GM12892 (cell line): ENCODE results near the gene CPSF4.

Source experiments
- DNase-seq: peaks from one replicate; pipeline ENCODE4 v3.0.0; 2011; ENCODE audit not compliant: insufficient read length
- FAIRE-seq: peaks from 2 replicates; lab custom pipeline; 2011; peaks lifted over from hg19 to GRCh38; lab: Jason Lieb, UNC
- POLR2A ChIP-seq: IDR thresholded peaks from 2 replicates; pipeline ENCODE4 v1.6.1; 2011; ENCODE audit warnings: low read depth, low read length, control low read depth
- POLR2AphosphoS5 ChIP-seq: IDR thresholded peaks from 2 replicates; pipeline ENCODE4 v1.6.1; 2011; ENCODE audit warnings: low read depth, low read length, control low read depth
- TAF1 ChIP-seq: IDR thresholded peaks from 2 replicates; pipeline ENCODE4 v1.6.1; 2011; ENCODE audit warnings: low read depth, mild to moderate bottlenecking, control low read depth, low read length, borderline replicate concordance

The CPSF4 gene

DNA sequence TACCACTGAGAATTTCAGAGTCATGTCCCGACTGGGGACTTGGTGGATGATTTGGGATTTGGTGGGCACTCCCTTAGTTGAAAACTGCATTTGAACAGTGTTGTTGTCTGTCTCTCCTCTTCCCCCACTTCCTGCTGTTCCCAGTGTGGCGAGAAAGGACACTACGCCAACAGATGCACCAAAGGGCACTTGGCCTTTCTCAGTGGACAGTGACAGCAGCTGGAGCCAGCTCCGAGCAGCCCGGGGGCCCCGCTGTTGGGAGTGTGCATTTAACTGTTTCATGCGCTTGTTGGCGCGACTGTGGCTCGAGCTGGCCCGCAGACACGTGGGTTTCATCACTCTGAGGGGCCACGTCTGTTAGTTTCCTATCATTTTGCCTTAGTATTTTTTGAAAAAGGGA lies 17.5 kb downstream of the CPSF4 start:
- DNase-seq (no peak), FAIRE-seq (no peak)
- TF ChIP-seq POLR2A (no peak), TAF1 (no peak), POLR2AphosphoS5 (no peak)

DNA sequence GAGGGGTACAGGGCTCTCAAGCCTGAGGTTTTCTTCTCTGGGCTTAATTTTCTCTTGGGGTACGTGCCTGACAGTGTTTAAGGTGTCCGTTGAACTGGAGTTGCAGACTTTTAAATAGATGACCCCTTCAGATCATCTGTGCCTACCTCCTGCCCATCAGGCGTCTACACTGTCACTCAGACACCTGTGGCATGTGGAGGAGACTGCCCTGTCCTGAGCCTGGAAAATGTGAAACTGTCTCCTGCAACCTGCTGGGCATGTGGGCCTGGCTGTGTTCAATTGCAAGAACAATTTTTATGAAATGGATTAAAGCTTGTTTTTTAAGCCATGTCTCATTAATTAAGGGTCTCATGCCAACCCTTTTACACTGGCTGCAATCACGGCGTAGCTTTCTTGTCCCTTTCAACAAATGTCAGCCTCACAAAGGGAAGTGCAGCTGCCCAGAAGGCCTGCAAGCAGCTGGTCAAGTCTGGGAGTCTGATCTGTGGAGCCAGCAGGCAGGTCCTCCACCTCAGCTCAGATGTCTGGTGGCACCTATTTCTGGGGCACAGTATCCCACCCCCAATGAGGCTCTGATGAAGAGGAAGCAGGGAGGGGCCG lies 18.4 kb downstream of the CPSF4 start:
- DNase-seq (no peak), FAIRE-seq (no peak)
- TF ChIP-seq TAF1 = no peak
- no peak for TF ChIP-seq POLR2A
- TF ChIP-seq POLR2AphosphoS5 = no peak

DNA sequence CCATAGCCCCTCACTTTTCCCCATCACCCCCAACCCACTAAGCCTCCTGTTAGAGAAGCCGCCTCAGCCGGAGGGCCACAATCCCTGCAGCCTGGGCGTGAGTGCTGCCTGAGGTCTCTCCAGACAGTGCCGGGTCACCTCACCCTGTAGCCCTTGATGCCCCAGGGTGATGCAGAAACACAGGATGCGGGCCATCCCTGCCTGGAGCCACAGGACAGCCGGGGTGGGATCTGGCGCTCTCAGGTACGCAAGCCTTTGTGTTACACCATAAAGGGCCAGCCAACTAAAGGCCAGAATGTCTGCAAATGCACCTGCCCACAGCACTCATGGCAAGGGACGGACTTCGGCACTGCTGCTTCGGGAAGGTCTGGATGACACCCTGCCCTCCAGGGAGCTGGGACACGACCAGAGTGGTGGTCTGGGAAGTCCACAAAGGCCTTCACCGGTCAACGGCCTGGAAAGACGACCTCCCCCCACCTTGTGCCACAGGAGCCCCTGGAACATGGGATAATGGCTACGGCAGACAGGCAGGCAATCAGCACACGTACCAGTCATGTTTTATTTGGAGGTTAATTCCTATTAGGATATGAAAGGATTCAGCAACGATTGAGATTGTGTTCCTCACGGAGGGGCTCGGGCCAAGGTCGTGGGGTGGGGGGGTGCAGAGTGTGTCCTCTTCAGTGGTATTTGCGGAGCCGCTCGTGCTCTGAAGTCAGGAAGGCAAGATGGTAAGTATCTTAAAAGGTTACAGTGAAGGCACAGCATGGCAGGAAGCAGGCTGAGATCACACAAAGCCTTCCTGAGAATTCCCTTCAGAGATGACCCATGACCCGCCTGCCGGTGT lies 19.1 kb downstream of the CPSF4 start:
- TF ChIP-seq TAF1 = no peak
- no peak; the same call in none of the 2 replicates for TF ChIP-seq POLR2AphosphoS5
- TF ChIP-seq POLR2A = peak; percentile 39; the same call in 1 of the 2 replicates
- FAIRE-seq = no peak

DNA sequence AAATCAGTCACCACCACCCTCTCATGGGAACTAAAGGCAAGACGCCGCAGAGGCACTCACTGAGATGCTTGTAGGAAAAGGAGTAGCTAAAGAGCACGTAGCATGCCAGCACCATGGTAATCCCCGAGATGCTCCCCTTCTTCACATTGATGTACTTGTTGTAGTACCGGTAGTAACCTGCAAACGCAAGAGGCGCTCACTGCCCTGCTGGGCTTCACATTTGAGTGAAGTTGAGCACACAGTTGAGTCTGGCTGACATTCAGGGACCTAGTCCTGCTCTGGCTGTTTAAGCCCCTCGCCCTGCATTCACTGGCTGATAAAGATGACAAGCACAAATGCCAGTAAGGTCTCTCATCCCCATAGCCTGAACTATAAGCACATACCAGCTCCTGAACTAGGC lies 20.3 kb downstream of the CPSF4 start:
- no peak for TF ChIP-seq POLR2A
- FAIRE-seq = peak; percentile 70
- DNase-seq = no peak

More for the DNA sequence above, 19.1 kb downstream of the CPSF4 start:
- no peak for DNase-seq

DNA sequence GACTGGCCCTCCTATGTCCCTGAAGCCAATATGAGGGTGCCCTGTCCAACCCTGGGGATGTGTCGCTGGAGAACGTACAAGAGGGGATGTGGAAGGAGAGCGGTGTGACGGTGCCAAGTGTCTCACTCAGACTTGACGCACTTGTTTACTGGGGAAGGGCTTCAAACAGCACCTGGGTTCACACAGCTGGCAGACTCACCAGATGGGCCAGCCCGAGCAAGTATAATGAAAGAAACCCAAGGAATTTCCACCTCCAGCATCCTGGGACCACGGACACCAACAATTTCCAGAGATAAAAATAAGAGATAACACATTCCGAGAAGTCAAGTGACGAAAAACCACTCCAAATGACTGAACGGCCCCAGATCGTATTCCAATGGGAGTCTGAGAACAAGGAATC lies 21.9 kb downstream of the CPSF4 start:
- TF ChIP-seq TAF1 (no peak), POLR2AphosphoS5 (no peak)
- FAIRE-seq (no peak), DNase-seq (no peak)

DNA sequence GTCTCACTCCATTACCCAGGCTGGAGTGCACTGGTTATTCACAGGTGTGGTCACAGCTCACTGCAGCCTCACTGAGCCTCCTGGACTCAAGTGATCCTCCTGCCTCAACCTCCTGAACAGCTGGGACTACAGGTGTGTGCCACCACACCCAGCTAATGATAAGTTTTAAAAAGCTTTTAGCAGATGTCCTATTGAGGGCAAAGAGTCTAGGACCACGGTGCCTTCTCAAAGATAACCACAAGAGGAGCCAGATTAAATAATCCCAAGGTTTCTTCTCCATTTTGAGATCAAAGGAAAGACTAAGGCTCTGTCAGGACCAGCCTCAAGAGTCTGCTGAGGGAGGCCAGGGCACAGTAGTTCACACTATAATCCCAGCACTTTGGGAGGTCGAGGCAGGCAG lies 22.5 kb downstream of the CPSF4 start:
- FAIRE-seq (no peak), DNase-seq (no peak)
- TF ChIP-seq TAF1 = no peak
- no peak for TF ChIP-seq POLR2A
- no peak for TF ChIP-seq POLR2AphosphoS5

DNA sequence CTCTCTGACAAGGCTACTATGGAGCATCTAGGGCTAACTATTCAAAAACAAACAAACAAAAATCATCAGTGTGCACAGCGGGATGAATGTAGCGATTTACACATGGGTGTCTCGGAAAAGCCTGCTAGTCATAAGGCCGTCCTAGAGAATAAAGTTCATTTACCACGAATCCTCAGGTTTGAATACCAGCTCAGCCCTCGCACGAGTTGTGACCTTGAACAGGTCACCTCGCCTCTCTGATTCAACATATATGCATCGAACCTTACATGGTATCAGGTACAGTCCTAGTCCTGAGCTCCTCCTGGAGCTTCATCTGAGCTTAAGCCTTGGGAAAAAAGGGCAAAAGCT lies 26.7 kb downstream of the CPSF4 start:
- DNase-seq = no peak
- FAIRE-seq = no peak
- TF ChIP-seq POLR2AphosphoS5 = no peak
- no peak for TF ChIP-seq TAF1
- no peak for TF ChIP-seq POLR2A

DNA sequence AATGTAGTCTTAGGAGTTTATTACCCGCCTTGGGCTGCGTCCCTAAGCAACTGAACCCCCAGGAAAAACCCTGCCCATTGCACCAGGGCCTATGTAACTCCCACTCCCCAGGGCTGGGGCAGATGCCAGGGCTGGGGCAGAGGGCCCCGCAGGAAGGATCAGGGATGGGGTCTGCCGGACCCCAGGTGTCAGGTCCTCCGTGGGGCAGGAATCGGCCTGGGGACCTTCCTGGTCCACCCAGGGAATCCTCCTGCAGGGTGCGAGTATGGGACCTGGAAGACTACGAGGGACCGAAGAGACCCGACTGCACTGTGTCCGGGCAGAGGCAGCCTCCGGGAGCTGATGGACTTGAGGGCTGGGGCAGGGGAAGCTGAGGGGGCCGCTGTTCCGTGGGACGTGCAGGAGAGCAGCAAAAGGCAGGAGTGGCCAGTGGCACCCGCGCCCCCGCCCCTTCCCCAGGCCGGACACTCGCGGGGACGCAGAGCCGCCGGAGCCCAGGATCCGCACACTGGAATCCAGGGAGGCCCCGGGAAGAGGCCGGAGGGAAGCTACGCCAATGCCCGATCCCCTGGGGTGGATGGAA lies 29.7 kb downstream of the CPSF4 start:
- no peak for TF ChIP-seq POLR2A
- no peak for TF ChIP-seq POLR2AphosphoS5
- TF ChIP-seq TAF1 = no peak
- no peak for DNase-seq
- no peak for FAIRE-seq

DNA sequence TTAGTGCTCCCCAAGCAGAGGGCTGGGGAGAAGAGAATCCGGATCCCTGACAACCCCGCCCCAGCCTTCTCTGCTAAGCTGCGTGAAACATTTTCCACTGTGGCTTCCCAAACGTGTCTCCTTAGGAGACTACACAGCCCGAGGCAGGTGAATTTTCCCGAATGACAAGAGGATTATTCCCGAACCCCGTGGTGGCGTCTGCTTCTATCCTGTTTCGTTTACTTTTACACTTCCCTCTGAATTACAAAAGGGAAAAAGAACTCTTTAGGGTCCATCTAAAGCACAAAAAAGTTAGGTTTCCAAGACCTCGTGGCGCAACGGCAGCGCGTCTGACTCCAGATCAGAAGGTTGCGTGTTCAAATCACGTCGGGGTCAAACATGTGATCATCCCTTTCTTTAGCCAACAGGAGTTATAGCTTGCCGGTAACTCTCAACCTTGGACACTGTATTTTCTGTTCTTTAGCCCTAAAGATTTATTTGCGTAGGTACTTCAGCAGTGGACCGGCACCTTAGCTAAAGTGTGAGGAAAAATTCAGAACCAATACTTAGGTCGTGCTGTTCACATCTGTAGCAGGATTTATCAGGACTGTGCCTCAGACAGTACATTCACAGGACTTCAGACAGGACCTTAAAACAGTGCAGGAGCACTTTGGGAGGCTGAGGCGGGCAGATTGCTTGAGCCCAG lies 30.8 kb downstream of the CPSF4 start:
- TF ChIP-seq POLR2A (no peak), POLR2AphosphoS5 (no peak), TAF1 (no peak)
- no peak for DNase-seq
- FAIRE-seq = no peak

DNA sequence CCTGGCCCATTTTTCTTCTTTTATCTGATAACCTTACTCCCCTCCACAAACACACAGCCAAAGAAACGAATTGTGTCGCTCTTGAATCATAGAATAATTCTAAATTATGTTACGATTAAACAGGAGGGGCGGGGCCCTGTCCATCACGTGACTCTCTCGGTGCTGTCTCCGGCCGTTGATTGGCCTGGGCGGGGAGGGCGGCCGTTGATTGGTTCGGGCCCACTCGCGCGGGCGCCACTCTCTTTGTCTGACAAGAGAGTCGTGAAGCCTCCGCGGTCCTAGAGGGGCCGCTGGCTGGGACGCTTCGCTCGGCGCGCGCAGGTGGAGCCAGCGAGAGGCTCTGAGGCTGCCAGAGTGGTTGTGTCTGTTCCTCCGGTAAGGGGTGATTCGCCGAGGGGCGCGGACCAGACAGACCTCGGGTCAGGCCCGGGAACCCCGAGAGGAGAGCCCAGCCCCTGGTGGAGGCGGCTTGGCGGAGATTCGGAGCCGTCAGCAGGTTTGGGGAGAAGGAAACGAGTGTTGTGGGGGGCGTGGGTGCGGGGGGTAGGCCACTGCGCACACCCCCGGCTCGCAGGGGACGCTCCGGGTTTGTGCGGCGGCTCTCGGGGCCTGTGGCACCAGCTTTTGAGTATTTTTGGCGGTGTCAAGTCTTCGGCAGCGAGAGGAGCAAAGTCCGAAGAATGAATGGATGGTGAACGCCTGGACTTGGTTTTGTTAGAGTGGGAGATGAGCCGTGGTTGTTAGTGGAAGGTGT lies 34.0 kb downstream of the CPSF4 start, which contains the start of gene ZNF789:
Gene ZNF789, plus strand, starts transcription at position 330 of the 754 bp plus-strand sequence. CDS start 3,567 bp downstream, outside the sequence.
- TF ChIP-seq POLR2AphosphoS5 = peak; percentile 80
- TF ChIP-seq TAF1 = peak; percentile 95
- TF ChIP-seq POLR2A = peak; percentile 83; the same call in 1 of the 2 replicates
- FAIRE-seq (peak; percentile 98), DNase-seq (peak; percentile 98)

DNA sequence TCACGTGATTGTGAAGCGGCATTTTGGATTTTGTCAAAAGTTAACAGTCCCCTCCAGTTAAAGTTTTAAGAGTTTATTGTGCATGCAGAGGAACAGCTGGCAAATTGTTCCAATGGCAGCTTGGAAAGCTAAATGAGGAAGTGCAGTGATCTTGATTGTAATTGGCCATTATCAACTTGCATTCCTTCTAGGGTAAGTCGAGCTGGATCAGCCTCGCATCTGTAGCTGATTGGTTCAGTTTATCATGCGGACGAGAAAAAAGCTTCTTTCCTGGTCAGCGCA lies 34.5 kb downstream of the CPSF4 start:
- no peak for FAIRE-seq
- TF ChIP-seq POLR2A (no peak), TAF1 (no peak), POLR2AphosphoS5 (no peak)
- DNase-seq = peak; percentile 53
